Activated gamma-delta T cell treated with Interleukin-2 at 50 U/mL for 16 hours (primary cell): ENCODE measurements around the gene ARMC8.

Experiments
- DNase-seq: peaks from one replicate; pipeline ENCODE4 v3.0.0-alpha.2; 2020

Gene ARMC8

DNA sequence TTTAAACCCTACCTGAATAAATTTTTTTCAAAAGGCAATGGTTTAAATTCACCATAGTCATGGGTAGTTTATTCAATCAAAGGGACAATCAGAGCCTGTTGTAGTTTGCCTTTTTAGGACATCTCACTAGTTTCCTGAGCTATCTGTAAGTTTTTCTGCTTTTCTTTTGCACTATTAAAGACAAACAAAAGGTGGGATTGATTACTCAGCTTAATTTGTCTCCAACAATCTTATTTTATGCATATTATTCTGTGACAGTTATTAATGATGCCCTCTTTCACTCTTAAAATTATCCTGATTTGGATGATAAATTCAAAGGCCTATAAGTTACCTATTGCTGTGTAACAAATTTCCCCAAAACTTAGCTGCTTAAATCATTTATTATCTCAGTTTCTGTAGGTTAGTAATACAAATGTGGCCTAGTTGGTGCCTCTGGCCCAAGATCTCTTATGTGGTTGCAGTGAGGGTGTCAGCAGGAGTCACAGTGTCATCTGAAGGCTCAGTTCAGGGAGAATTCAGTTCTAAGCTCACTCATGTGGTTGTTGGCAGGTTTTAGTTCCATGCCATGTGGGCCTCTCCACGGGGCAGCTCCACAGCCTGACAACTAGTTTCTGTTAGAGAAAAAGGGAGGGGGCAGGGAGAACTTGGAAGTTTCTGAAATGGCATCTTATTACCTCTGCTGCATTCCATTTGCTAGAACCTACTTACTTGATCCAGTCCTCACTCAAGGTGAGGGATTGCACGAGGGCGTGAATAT lies 16.0 kb downstream of the ARMC8 start:
- no peak for DNase-seq

DNA sequence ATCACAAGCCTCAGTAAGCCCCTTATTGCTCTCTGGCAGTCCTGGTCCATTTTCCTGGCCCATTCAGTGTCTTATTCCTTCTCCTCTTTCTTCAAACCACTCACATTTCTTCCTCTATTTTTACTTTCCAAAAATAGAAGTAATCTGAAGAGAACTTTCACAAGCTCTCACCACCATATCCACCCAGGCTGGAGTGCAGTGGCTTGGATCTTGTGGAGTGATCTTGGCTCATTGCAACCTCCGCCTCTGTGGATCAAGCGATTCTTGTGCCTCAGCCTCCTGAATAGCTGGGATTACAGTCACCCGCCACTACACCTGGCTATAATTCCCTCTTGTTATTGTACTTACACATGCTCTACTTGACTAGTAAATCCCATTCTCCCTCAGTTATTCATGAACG lies 16.8 kb downstream of the ARMC8 start:
- no peak for DNase-seq

DNA sequence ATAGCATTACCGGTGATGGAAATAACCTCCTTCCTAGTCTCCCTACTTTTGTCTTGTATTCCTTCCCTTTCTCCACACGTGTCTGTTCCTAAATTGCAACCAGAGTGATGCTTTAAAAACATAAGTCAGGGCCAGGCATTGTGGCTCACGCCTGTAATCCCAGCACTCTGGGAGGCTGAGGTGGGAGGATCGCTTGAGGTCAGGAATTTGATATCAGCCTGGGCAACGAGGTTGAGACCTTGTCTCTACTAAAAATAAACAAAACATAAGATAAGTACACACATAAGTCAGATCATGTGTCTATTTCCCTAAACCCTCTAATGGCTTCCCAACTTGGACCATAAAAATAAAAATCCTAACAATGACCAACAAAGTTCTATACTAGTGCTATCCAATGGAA lies 18.4 kb downstream of the ARMC8 start:
- no peak for DNase-seq

DNA sequence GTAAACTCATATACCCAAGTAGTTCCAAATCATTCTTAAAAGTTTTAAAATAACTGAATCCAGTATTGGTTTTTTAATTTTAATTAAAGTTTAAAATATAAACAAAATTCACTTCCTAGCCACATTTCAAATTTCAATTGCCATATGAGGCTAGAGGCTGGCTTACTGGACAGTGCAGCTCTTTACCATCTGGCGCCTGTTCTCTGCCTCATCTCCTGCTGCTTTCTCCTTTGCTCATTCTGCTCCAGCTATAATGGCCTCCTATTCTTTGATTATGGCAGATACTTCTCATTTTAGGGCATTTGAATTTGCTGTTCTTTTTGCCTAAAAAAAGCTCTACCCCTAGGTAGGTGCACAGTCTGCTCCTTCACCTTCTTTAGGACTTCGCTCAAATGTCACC lies 19.1 kb downstream of the ARMC8 start:
- no peak for DNase-seq

DNA sequence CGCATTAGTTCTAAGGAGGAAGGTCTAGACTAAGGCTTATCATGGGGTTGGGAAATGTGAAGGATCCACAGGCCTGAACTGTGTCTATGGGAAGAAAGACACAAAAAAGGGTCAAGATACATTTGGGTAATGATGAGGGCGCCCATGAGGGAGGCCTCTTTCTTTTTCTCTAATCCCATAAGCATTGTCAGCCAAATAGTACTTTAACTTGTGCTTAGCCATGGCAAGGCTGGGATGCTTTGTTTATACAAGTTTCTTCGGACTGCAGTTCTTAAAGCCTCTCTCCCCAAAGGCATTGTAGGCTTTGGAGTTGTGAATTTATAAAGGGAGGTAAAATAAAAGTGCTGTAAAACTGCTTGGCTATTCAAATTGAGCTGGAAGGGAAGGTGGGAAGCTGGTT lies 23.4 kb downstream of the ARMC8 start:
- no peak for DNase-seq

DNA sequence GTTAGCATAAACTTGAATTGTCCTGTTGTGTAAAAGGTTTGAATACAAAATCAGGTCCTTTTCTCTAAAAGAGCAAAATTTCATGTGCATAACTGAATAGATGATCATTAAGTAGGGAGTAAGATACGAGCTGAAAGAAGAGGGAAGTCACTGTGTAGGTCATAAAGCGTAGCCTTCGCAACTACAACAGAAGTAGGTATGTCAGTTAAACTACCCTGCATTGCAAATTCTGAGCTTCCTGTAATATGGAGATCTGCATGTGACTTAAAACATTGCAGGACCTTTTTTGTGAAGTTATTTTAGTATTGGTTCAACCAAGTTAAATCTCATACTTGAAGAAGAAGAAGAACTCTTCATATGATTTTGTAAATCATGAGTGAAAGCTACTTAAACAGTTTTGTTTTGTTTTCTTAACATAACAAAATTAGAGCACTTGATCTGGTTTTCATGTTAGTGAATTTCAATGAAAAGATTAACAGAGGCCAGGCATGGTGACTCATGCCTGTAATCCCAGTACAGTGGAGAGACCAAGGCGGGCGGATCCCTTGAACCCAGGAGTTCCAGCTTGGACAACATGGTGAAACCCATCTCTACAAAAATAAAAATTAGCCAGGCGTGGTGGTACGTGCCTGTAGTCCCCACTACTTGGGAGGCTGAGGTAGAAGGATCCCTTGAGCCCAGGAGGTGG lies 26.4 kb downstream of the ARMC8 start:
- no peak for DNase-seq

DNA sequence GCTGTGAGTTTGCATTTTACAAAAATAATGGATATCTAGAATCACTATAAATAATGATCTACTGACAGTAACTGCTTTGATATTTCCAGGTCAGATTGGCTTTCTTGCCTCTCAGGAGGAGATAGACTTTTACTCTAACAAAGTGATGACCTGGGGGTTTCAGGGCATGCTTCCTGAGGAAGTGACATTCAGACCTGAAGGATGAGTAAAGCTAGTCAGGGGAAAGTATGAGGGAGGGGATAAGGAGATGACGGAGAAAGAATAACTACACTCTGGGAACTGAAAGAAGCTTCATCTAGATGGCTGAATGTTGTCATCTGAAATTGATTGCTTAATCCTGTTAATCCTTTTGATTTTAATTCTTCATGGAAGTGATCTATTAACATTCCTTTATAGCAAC lies 32.2 kb downstream of the ARMC8 start:
- no peak for DNase-seq

DNA sequence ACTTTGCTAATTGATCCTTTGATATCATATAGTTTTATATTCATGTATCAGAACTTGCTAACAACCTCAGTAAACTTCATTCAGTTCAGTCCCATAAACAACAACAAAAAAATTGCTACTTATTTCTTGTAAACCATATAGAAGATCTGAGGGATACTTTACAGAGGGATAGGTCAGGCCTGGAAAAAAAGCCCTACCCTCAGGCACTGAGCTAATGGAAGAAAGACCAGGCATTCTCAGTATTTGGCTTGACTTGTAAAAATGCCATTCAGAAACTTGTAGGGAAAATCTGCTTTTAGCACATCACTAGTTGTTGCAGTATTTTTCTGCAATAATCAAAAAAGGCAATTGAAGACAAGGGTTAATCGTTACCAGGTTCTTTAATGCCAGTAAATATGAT lies 33.1 kb downstream of the ARMC8 start:
- no peak for DNase-seq

DNA sequence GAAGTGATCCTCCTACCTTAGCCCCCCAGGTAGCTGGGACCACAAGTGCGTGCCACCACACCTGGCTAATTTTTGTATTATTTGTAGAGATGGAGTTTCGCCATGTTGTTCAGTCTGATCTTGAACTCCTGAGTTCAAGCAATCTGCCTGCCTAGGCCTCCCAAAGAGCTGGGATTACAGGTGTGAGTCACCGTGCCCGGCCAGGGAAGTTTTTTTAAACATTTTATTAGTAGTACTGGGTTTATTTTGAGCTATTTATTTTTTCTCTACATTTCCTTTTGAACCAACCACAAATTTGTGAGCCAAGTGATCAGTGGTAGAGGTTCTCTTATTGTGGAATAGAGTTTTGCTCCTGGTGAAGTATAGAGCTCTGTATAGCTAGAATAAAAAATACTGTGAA lies 33.7 kb downstream of the ARMC8 start:
- DNase-seq = no peak

DNA sequence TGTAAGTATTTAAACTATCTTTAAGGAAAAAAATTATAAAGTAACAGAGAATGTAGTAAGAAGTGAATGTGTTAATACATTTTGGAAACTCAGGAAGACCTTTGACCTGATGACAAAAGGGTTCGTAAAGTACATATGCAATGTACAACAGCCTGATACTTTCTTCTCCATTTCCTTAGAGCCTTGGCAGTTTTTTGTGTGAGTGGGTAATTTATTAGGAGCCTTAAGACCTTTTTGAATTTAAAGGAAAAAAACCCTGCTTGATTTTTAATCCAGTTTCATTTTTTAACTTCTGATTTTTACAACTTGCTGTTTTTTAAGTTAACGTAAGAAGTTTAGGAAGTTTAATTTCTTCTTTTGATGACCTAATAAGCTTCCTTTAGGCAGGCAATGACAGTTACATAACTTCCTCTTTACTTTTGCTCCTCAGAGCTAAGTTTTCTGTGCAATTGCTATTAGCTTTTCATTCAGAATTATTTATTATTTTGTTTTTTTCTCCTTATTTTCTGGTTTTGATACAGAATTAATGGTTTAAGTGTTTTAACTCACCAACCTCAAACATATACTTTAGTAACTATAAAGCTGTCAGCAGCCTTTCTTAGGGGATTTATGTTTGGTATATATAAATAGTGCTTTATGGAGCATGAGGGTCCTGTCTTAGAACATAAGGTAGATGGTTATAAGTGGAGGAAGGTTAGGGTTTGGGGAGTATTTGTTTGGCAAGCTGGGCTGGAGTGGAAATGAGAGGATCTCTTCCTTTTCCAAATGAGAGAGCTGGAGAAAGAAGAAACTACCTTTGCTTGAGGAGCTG lies 35.2 kb downstream of the ARMC8 start:
- DNase-seq = no peak

DNA sequence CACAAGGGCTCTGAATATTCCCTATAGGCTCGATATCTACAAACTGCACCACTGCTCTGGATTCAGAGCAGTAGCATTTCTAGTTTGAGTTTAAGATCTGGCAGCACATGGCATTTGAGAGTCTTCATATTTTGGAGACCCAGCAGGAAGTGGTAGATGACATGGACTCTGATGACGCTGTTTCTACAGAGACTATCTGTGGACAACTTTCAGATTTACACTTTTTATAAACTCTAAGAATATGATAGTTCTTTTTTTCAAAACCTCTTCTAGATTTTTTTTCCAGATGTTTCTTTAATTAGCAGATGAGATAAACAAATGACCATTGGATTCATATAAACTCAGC lies 35.8 kb downstream of the ARMC8 start:
- DNase-seq = no peak

DNA sequence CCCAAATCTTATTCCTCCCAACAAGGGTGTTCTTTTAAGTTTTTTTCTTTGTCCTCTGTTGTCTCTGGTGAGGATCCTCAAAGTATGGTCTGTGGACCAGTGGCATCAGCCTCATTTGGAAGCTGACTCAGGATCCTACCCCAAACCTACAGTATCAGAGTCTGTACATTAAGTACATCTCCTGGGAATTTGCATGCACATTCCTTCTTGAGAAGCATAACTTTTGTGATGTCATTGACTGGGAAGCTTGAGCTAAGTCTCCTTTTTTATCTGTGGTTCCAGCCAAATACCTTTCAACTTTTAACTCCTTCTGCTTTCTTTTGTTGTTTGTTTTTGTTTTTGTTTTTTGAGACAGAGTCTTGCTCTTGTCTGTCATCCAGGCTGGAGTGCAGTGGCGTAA lies 40.5 kb downstream of the ARMC8 start:
- no peak for DNase-seq

DNA sequence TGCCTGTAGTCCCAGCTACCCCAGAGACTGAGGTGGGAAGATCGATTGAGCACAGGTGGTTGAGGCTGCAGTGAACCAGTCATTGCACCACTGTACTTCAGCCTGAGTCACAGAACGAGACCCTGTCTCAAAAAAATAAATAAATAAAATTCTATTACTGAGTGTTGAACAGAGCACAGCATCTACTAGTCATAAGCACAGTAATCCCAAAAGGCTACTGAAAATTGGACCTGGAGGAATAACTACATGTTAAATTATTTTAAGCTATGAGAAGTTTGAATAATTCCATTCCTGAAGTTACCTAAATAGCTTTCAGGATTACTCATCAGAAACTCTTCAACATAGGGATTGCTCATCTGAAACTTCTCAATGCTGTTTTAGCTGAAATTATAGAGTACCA lies 43.4 kb downstream of the ARMC8 start:
- DNase-seq = no peak

DNA sequence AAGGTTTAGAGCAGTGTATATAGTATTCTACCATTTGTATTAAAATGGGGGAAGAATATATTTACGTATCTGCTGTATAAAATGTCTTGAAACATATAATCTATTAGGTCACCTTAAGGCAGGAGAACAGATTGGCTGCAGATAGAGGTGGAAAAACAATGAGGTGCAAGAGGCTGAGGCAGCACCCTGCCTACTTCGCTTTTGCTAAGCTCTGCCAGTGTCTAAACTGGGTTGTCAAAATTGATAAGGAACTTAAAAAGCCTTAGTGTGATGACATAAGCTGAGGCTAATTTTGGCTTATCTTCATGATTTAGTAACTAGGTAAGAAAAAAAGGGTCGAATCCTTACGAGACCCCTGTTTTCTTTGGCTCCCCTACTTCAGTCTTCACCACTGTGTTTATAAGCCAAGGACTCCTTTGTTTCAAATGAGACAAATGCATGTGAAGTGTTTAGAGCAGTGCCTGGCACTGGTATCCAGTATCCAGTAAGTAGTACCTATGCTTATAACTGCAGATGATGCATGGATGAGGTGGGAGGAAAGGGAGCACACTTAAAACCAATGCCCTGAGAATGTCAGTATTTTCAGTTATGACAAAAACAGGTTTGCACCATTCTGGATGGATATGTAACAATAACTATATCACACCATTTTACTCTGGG lies 45.7 kb downstream of the ARMC8 start:
- no peak for DNase-seq

DNA sequence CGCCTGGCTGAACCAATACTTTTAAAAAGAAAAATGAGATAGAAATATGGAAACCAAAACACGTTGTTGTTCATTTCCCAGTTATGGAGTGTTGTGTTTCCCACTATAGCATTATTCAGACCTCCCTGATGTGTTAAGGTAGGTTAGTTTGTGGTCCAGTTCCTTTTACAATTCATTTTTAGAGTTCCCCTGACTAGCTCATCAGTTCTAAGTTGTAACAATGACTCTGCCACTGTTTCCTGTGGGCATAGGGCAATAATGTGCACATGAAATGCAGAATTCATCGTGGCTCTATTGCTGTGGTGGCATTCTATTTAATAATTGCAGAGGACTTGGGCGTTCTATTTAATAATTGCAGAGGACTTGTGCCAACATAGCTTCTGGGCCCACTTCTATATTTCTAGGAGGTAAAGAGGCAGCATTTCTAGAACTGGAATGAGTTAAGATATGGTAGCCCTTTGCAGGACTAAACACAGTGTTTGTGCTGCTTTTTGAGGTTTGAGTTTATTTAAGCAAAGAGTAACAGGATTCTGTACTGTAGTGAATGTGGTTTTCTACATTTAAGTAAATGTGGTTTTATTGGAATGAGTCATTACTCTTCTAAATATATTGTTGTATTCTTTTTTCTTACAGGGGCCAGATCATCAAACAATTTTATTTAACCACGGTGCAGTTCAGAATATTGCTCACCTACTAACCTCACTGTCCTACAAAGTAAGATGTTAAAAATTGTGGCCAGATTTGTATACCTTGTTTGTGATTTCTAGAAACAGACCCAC lies 47.5 kb downstream of the ARMC8 start:
- DNase-seq = no peak

DNA sequence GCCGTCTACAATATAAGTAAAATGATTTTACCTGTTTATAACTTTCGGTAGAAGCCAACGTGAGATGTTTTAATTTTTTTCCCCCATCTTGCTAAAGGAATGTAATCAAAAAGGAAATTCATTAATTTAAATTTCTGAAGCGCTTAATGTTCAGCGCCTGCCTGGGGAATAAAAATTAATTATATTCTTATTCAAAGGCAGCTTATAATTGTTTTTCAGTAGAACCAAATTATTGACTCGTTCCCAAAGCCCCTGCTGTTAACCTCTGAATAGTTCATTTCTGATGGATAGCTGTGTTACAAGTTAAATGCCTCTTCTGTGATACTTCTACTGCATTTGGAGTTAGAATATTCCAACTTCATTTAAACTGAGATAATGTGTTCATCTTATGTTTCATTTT lies 51.6 kb downstream of the ARMC8 start:
- DNase-seq = no peak

DNA sequence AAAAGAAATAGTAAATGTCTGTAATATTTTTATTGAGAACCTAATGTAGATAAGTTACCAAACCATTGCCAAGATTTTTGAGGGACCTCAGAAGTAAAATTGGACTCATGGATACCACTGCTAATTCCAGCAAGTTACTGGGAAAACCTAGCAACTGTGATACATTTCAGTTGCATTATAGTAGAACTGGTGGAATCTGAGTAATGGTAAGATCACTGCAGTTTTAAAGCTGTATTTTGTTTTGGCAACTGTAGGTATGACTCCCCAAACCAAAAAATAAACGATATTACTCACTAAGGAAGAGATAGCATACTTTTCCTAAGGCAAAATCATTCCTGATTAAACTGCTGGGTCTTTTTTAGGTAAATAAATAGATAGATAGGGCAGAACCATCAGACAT lies 54.0 kb downstream of the ARMC8 start:
- DNase-seq = no peak

DNA sequence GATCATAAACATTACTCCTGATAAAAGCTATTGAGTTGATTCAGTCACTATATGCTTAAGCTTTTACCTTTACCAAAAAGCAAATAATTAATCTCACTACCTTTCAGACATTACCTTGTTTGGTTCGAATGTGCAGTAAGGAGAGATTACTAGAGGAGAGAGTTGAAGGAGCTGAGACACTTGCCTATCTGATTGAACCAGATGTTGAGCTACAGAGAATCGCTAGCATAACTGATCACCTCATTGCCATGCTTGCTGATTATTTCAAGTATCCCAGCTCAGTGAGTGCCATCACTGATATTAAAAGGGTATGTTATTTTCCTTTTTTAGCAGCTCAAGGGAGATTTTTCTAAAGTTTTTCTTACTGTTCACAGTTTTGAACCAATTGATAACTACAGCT lies 54.6 kb downstream of the ARMC8 start:
- DNase-seq = no peak

DNA sequence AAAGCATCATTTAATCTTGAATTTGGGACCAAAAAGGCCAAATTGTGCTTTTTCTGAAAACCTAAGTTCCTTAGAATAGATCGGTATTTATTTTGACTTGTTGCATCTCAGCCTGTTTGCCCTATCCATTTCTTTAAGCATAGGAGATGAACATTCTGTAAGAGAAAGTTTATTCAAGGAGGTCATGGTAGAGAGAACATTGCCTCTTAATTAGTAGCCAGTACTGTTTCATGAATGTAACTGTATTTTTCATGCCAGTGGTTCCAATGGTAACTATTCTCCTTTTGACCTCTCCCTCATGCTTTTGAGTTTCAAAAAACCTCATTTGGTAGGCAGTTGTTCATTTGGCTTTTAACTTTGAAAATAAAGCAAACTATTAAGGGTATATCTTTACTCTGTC lies 55.4 kb downstream of the ARMC8 start:
- DNase-seq = no peak

DNA sequence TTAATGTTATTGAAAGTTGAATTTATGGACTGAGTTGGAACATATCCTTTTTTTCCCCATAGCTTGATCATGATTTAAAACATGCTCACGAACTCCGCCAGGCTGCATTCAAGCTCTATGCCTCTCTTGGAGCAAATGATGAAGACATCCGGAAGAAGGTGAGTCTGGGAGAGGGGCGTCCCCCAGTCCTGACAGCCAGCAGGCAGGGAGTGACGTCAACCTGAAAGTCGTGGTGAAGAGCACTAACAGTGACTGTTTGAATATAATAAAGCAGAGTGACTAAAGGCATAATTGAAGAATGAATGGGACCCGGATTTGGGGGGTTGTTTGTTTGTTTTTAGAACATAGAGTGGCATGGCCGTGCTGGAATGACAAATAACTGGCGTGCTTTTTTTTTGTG lies 57.9 kb downstream of the ARMC8 start:
- no peak for DNase-seq

DNA sequence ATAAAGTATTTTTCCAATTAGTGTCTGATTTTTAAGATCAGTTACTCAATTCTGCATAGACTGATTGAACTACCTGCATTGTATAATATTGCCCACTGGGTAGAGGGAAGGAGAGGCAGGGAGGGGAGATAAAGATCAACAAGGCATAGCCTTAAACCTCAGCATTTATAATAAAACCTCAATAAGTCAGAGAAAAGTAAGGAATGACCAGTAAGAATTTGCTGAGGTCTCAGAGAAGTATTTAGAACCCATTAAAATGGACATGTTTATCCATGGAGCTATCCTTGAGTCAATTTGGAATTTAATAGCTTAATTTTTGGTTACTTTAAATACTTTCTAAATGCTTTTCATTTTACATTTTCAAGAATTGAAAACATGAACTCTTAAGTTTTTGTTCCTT lies 62.5 kb downstream of the ARMC8 start:
- no peak for DNase-seq

DNA sequence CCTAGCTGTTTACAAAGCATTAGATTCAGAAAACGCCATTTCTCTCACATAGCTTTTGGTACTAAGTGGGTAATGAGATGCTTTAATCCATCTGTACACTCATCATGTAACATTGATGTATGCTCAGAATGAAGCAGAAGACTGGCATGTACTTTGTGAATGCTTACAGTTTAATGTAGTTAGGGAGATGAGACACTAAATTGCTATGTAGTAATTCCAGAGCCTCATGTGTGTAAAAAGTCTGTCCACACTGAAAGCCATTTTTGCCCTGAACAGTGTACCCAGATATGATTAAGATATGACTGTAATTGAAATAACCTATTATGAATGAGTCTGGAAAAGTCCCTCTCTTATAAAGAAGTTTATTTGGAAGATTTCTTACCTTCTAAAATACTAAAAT lies 66.5 kb downstream of the ARMC8 start:
- no peak for DNase-seq

DNA sequence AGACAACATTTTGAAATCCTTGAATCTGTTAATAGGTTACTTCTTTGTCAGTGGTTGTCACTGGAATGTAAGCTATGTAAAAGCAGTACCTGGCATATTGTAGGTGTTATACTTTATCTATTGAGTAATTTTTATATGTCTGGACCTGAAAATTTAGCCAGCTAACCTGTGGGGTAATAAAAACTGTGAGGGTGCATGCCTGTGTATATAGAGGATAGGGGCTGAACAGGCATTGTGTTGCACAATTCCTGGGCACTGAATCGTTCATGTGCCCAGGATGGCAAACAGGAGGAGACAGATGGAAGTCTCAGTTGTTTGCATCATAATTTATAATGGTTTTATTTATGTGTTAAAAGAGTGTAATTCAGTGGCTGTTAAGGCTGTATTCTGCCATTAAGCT lies 67.1 kb downstream of the ARMC8 start:
- DNase-seq = no peak
